Upper lobe of right lung (tissue), 1 donor: ENCODE measurements around the gene KCNJ1. TPM values are rescaled to one million over a fixed set of nuclear protein-coding genes. Genes with fewer than 3 reads are reported as not detected.

Experiments
- ATAC-seq: fragments of 200-7000 bp; cut with Tn5 transposase; one replicate; pipeline ENCODE4 v1.9.1; 2020; ENCODE audit warnings: mild to moderate bottlenecking, moderate library complexity
- DNase-seq: peaks from one replicate; pipeline ENCODE4 v3.0.0-alpha.2; 2020
- H3K27ac ChIP-seq: fragments of 200-600 bp; one replicate; pipeline ENCODE4 v1.8.0; 2022
- H3K27me3 ChIP-seq: fragments of 200-600 bp; one replicate; pipeline ENCODE4 v1.8.0; 2022; ENCODE audit warnings: mild to moderate bottlenecking
- H3K36me3 ChIP-seq: fragments of 200-600 bp; one replicate; pipeline ENCODE4 v1.8.0; 2022
- H3K4me1 ChIP-seq: fragments of 200-600 bp; one replicate; pipeline ENCODE4 v1.8.0; 2022
- H3K4me3 ChIP-seq: fragments of 200-600 bp; one replicate; pipeline ENCODE4 v1.8.0; 2022; ENCODE audit warnings: mild to moderate bottlenecking
- H3K9me3 ChIP-seq: fragments of 200-600 bp; one replicate; pipeline ENCODE4 v1.8.0; 2022
- intact Hi-C: fragments of 100-400 bp; cut with DNase I; formaldehyde crosslinking; loops from one replicate; pipeline ENCODE4 v1.11.0; 2022
- total RNA-seq: library from RNA; stranded (reverse); fragmentation: NEBNext Ultra II Directional; extraction: Animal tissue kit (Norgen Biotek cat#: 25700); gene quantifications from one replicate; pipeline ENCODE4 v1.2.1, GENCODE V29; 2021
- TF ChIP-seq, protein P1 (sequence below): fragments of 200-600 bp; IDR thresholded peaks from one replicate; pipeline ENCODE4 v1.8.0; 2022; ENCODE audit warnings: antibody characterized with exemption
- donor health status: DM: no; HTN: yes; CAD: no; lungs with severe emphysema.

Gene KCNJ1
- total RNA-seq, 1 donor from 2014 or later = 0.23 TPM

DNA sequence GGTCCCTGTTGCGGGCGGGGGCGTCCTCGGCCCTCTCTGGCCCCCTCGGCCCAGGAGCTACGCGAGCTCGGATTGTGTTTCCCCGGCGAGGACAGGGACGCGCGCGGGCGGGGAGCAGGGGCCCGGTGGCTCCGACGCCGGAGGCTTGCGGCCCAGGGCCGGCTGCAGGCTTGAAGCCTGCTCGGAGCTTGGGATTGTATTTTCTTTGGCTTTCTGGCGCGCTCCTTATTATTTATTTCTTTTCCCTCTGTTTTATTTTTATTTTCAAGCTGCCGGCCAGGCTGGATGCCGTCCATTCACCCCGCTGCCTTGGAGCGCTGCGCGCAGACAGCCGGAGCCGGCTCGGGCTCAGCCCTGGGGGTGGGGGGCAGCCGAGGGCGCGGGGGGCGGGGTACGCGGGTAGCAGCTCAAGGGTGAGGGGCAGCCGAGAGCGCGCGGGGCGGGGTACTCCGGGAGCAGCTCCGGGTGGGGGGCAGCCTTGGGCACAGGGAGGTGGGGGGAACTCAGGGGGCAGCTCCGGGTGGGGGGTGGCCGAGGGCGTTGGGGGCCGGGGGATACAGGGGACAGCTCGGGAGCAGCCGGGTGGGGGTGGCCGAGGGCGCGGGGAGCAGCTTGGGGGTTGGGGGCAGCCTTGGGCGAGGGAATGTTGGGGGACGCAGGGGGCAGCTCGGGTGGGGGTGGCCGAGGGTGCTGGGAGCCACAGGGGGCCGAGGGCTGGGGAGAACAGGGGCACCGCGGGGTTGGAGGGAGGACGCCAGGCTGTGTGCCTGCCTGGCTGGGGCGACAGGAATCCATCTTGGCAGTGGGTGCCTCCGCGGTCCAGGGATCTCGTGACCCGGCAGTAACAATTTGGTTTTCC, 42.7 kb downstream of the KCNJ1 start:
- Histone ChIP-seq H3K9me3 (no peaks in the 10 kb centered on the region), H3K4me1 (no peaks in the 10 kb centered on the region), H3K36me3 (no peaks in the 10 kb centered on the region), H3K27ac (no peak overlapping the region), H3K27me3 (no peaks in the 10 kb centered on the region), H3K4me3 (peak overlapping the region; percentile 21)
- ATAC-seq (no peak), DNase-seq (no peak)
- TF ChIP-seq, protein P1, sequence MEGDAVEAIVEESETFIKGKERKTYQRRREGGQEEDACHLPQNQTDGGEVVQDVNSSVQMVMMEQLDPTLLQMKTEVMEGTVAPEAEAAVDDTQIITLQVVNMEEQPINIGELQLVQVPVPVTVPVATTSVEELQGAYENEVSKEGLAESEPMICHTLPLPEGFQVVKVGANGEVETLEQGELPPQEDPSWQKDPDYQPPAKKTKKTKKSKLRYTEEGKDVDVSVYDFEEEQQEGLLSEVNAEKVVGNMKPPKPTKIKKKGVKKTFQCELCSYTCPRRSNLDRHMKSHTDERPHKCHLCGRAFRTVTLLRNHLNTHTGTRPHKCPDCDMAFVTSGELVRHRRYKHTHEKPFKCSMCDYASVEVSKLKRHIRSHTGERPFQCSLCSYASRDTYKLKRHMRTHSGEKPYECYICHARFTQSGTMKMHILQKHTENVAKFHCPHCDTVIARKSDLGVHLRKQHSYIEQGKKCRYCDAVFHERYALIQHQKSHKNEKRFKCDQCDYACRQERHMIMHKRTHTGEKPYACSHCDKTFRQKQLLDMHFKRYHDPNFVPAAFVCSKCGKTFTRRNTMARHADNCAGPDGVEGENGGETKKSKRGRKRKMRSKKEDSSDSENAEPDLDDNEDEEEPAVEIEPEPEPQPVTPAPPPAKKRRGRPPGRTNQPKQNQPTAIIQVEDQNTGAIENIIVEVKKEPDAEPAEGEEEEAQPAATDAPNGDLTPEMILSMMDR = no peak
- intact Hi-C loops = loop anchor here (10.0 kb wide), 1 partner anchor 650 kb away; no protein-coding TSS in a partner anchor

- TF ChIP-seq, protein P1 = no peak
- DNase-seq = no peak
- Histone ChIP-seq H3K27me3 (no peaks in the 10 kb centered on the region), H3K9me3 (no peaks in the 10 kb centered on the region), H3K4me3 (peak overlapping the region; percentile 21), H3K27ac (no peak overlapping the region), H3K36me3 (no peaks in the 10 kb centered on the region), H3K4me1 (no peaks in the 10 kb centered on the region)
- intact Hi-C loops = loop anchor here (10.0 kb wide), 1 partner anchor 649 kb away; no protein-coding TSS in a partner anchor
- no peak for ATAC-seq
These were observed 43.3 kb downstream of the KCNJ1 start for GRCh38 chr11:128823753-128824152.

DNA sequence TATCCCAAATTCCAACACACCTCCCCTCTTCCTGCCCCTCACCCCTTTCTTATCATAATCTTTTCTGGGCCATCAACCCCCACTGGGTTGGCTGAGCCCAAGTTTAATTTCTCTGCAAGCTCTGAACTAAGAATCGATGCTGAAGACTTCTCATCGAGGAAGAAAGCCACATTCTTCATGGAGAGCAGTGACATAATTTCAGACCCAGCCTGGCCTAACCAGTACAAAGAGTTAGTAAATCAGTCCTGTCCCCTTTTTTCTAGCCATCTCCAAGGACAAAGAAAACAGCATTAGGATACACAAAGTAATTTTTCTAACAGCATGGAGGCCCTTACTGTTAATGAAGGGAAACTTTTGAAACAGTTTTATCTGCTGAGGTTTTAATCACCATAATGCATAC, 45.0 kb downstream of the KCNJ1 start:
- TF ChIP-seq, protein P1 = no peak
- no peak for DNase-seq
- ATAC-seq = no peak
- Histone ChIP-seq H3K27ac (no peak overlapping the region), H3K4me3 (no peak overlapping the region), H3K27me3 (no peaks in the 10 kb centered on the region), H3K9me3 (no peaks in the 10 kb centered on the region), H3K4me1 (no peaks in the 10 kb centered on the region), H3K36me3 (no peaks in the 10 kb centered on the region)
- intact Hi-C loops = loop anchor here (10.0 kb wide), 1 partner anchor 647 kb away; no protein-coding TSS in a partner anchor

- H3K9me3 ChIP-seq = no peaks in the 10 kb centered on the region
- intact Hi-C loops = loop anchor here (10.0 kb wide), 1 partner anchor 647 kb away; no protein-coding TSS in a partner anchor
- no peak overlapping the region for H3K4me3 ChIP-seq
- no peaks in the 10 kb centered on the region for H3K36me3 ChIP-seq
- TF ChIP-seq, protein P1 = no peak
- H3K27ac ChIP-seq = no peak overlapping the region
- ATAC-seq (no peak), DNase-seq (no peak)
- no peaks in the 10 kb centered on the region for H3K4me1 ChIP-seq
- no peaks in the 10 kb centered on the region for H3K27me3 ChIP-seq
These were observed 45.5 kb downstream of the KCNJ1 start for GRCh38 chr11:128821556-128821955.

- intact Hi-C loops = no loop called here
- Histone ChIP-seq H3K4me1 (no peaks in the 10 kb centered on the region), H3K9me3 (no peaks in the 10 kb centered on the region), H3K4me3 (no peak overlapping the region), H3K27me3 (no peaks in the 10 kb centered on the region), H3K27ac (no peak overlapping the region), H3K36me3 (no peaks in the 10 kb centered on the region)
- DNase-seq (no peak), ATAC-seq (peak; percentile 22)
- TF ChIP-seq, protein P1 = no peak
These were observed 47.9 kb downstream of the KCNJ1 start for GRCh38 chr11:128819198-128819597.
